Spleen (tissue), 11 donors: ENCODE data around the gene RGS10. TPM values are rescaled to one million over a fixed set of nuclear protein-coding genes. Genes with fewer than 3 reads are reported as not detected.

Experiments used
- DNase-seq: peaks from one replicate; pipeline ENCODE4 v3.0.0-alpha.2; 2020
- H3K27ac ChIP-seq, 8 donors: fragments of 200-600 bp; sonication (generic) in 7 of 8; 1 replicate in 4 of 8; 2 replicates in 4 of 8; pipeline versions ENCODE4 v1.5.0 to v1.8.0; 2016 to 2021; ENCODE audit warnings: inconsistent platforms in 4 of 8, mild to moderate bottlenecking in 4 of 8, moderate library complexity in 1 of 8
- H3K27me3 ChIP-seq, 7 donors: fragments of 200-600 bp; sonication (generic) in 6 of 7; replicated peaks in 1 of 7; 1 replicate in 4 of 7; 2 replicates in 3 of 7; pipeline versions ENCODE4 v1.5.0 to v1.8.0; 2016 to 2021; ENCODE audit warnings: inconsistent platforms in 3 of 7, mild to moderate bottlenecking in 1 of 7
- H3K36me3 ChIP-seq, 6 donors: fragments of 200-600 bp; sonication (generic) in 5 of 6; 1 replicate in 4 of 6; 2 replicates in 2 of 6; pipeline versions ENCODE4 v1.5.0 to v1.8.0; 2016 to 2021; ENCODE audit warnings: inconsistent platforms in 2 of 6
- H3K4me1 ChIP-seq, 6 donors: fragments of 200-600 bp; sonication (generic) in 5 of 6; 1 replicate in 3 of 6; 2 replicates in 3 of 6; pipeline versions ENCODE4 v1.5.0 to v1.8.0; 2016 to 2021; ENCODE audit warnings: inconsistent platforms in 3 of 6
- H3K4me3 ChIP-seq, 8 donors: fragments of 200-600 bp; sonication (generic) in 7 of 8; 1 replicate in 4 of 8; 2 replicates in 4 of 8; pipeline versions ENCODE4 v1.5.0 to v1.8.0; 2016 to 2021; ENCODE audit warnings: inconsistent platforms in 4 of 8, mild to moderate bottlenecking in 4 of 8, moderate library complexity in 2 of 8
- H3K9me3 ChIP-seq, 8 donors: fragments of 200-600 bp; sonication (generic) in 7 of 8; 1 replicate in 4 of 8; 2 replicates in 4 of 8; pipeline versions ENCODE4 v1.5.0 to v1.8.0; 2016 to 2021; ENCODE audit warnings: inconsistent platforms in 4 of 8
- POLR2A ChIP-seq, 3 donors: fragments of 450-650 bp; IDR thresholded peaks; one replicate each; pipeline ENCODE4 v1.5.1; 2017; ENCODE audit warnings: antibody characterized with exemption in 3 of 3, mild to moderate bottlenecking in 1 of 3
- POLR2AphosphoS5 ChIP-seq, 3 donors: sonication (generic); formaldehyde crosslinking; IDR thresholded peaks; one replicate each; pipeline ENCODE4 v1.5.1; 2017; ENCODE audit warnings: antibody characterized with exemption in 3 of 3
- WGBS, 5 donors: extraction: QIAGEN DNeasy Blood & Tissue Kit in 3 of 5; methylation state at CpG; one replicate each; pipeline versions ENCODE4 v1.1.5 to v1.1.7; 2013 to 2018; 5-methylcytosine and 5-hydroxymethylcytosine counted together
- intact Hi-C: fragments of 100-400 bp; cut with DNase I; formaldehyde crosslinking; loops from one replicate; pipeline ENCODE4 v1.15.0; 2023; ENCODE audit warnings: low total_unique reads
- polyA plus RNA-seq, 3 donors: library from polyadenylated mRNA; stranded (reverse); fragments of 200-250 nt; gene quantifications; one replicate each; pipeline ENCODE4 v1.2.1, GENCODE V29; 2013
- total RNA-seq, 7 donors: library from RNA; depleted of rRNA in 3 of 7; stranded (reverse); fragments of >200 nt in 3 of 7; fragmentation: NEBNext Ultra II Directional in 4 of 7; extraction: Animal tissue kit (Norgen Biotek cat#: 25700) in 4 of 7; gene quantifications; one replicate each; pipeline versions ENCODE4 v1.1.0 to v1.2.1, GENCODE V29; 2016 to 2021
- TF ChIP-seq, protein P1 (sequence below), 11 experiments: fragments of 200-600 bp in 7 of 11; fragments of 450-650 bp in 4 of 11; sonication (generic) in 4 of 11; IDR thresholded peaks in 8 of 11; conservative IDR thresholded peaks in 3 of 11; 1 replicate in 7 of 11; 2 replicates in 4 of 11; pipeline versions ENCODE4 v1.4.0 to v1.8.0; 2016 to 2021; ENCODE audit warnings: antibody characterized with exemption in 11 of 11, inconsistent platforms in 4 of 11, mild to moderate bottlenecking in 1 of 11
- donor health status: healthy with polysubstance abuse.
- donor health status: DM: no; HTN: no; CAD: no; lungs with moderate emphysema.
- donor health status: DM: no; HTN: no; CAD: no.
- donor health status: Bipolar disorder and iron deficiency.
- donor health status: healthy.
- donor health status: DM: no; HTN: no; CAD: no.
- donor health status: DM: yes; HTN: yes; CAD: no.

RGS10 gene
- total and polyA plus RNA-seq, 10 donors = 29.1 to 127 (median 49.6) TPM

GRCh38 chr10:119521443-119522204, 20.9 kb downstream of the RGS10 start:
- no peak overlapping the region for H3K27ac ChIP-seq
- TF ChIP-seq POLR2AphosphoS5 (IDR thresholded peaks at IDR 0.05) = no peak
- TF ChIP-seq, protein P1, sequence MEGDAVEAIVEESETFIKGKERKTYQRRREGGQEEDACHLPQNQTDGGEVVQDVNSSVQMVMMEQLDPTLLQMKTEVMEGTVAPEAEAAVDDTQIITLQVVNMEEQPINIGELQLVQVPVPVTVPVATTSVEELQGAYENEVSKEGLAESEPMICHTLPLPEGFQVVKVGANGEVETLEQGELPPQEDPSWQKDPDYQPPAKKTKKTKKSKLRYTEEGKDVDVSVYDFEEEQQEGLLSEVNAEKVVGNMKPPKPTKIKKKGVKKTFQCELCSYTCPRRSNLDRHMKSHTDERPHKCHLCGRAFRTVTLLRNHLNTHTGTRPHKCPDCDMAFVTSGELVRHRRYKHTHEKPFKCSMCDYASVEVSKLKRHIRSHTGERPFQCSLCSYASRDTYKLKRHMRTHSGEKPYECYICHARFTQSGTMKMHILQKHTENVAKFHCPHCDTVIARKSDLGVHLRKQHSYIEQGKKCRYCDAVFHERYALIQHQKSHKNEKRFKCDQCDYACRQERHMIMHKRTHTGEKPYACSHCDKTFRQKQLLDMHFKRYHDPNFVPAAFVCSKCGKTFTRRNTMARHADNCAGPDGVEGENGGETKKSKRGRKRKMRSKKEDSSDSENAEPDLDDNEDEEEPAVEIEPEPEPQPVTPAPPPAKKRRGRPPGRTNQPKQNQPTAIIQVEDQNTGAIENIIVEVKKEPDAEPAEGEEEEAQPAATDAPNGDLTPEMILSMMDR (IDR thresholded peaks at IDR 0.05 in 8 of 11, conservative IDR thresholded peaks at IDR 0.05 in 3 of 11) = no peak
- no peak for TF ChIP-seq POLR2A (IDR thresholded peaks at IDR 0.05)
- H3K9me3 ChIP-seq = no peaks in the 10 kb centered on the region
- peaks cover 14 to 26% (median 23%) of the 10 kb centered on the region in 6 donors for H3K4me1 ChIP-seq
- WGBS, 5 donors = 78 to 86% (median 84%) methylated on average over 6 of the region's 6 CpGs
- peaks cover 0 to 50% (median 18%) of the 10 kb centered on the region in 6 donors for H3K36me3 ChIP-seq
- H3K4me3 ChIP-seq = no peak overlapping the region
- DNase-seq = no peak
- no peaks in the 10 kb centered on the region for H3K27me3 ChIP-seq
- intact Hi-C loops = no loop called here

- no peak for TF ChIP-seq POLR2AphosphoS5 (IDR thresholded peaks at IDR 0.05)
- no peak for TF ChIP-seq POLR2A (IDR thresholded peaks at IDR 0.05)
- TF ChIP-seq, protein P1 (IDR thresholded peaks at IDR 0.05 in 8 of 11, conservative IDR thresholded peaks at IDR 0.05 in 3 of 11) = no peak
- Histone ChIP-seq H3K4me3 (no peak overlapping the region), H3K27ac (no peak overlapping the region), H3K9me3 (no peaks in the 10 kb centered on the region), H3K4me1 (peaks cover 23 to 39% (median 37%) of the 10 kb centered on the region in 6 donors), H3K27me3 (no peaks in the 10 kb centered on the region), H3K36me3 (peaks cover 0 to 42% (median 17%) of the 10 kb centered on the region in 6 donors)
- DNase-seq = peak; percentile 42
- intact Hi-C loops = no loop called here
- 89 to 95% (median 93%) methylated on average over 16 of the region's 16 CpGs for WGBS, 5 donors
Measured at GRCh38 chr10:119520283-119520682, 22.2 kb downstream of the RGS10 start.

- 90 to 96% (median 91%) methylated on average over 10 of the region's 10 CpGs for WGBS, 5 donors
Measured at GRCh38 chr10:119518936-119519335, 23.6 kb downstream of the RGS10 start.

DNA sequence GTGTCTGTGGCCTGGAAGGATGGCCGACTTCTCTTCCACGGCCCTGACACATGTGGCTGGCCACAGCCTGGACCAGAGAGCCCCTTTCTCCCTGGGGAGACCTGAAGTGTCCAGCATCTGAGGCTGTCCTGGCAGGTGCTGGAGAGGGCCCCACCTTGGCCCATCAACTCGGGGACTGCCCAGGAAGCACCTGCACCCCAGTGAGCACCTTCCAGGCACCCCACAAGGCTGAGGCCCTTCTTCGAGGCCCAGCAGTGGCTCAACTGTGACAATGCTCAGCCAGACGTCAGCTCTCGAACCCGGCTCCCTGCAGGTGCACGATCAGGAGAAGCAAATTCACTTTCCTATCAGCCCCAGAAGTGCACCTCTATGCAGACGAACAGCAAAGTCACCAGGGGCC, 24.3 kb downstream of the RGS10 start:
- peak; percentile 78 for DNase-seq
- peaks cover 0 to 41% (median 3%) of the 10 kb centered on the region in 6 donors for H3K36me3 ChIP-seq
- peak overlapping the region; percentile 55 to 86 (median 76) for H3K27ac ChIP-seq
- peaks cover 23 to 40% (median 37%) of the 10 kb centered on the region in 6 donors for H3K4me1 ChIP-seq
- TF ChIP-seq, protein P1 (IDR thresholded peaks at IDR 0.05 in 8 of 11, conservative IDR thresholded peaks at IDR 0.05 in 3 of 11) = no peak
- TF ChIP-seq POLR2A (IDR thresholded peaks at IDR 0.05) = no peak
- TF ChIP-seq POLR2AphosphoS5 (IDR thresholded peaks at IDR 0.05) = no peak
- intact Hi-C loops = no loop called here
- H3K4me3 ChIP-seq = peak overlapping the region in 1 of 8 donors; percentile 46
- no peaks in the 10 kb centered on the region for H3K9me3 ChIP-seq
- H3K27me3 ChIP-seq = no peaks in the 10 kb centered on the region
- WGBS, 5 donors = 49 to 60% (median 59%) methylated on average over 7 to 9 of the region's 9 CpGs

More at GRCh38 chr10:119518936-119519335, 23.6 kb downstream of the RGS10 start:
- intact Hi-C loops = no loop called here
- Histone ChIP-seq H3K36me3 (peaks cover 0 to 41% (median 7%) of the 10 kb centered on the region in 6 donors), H3K27ac (peak overlapping the region in 1 of 8 donors; percentile 86), H3K4me1 (peaks cover 23 to 40% (median 37%) of the 10 kb centered on the region in 6 donors), H3K4me3 (no peak overlapping the region), H3K27me3 (no peaks in the 10 kb centered on the region), H3K9me3 (no peaks in the 10 kb centered on the region)
- DNase-seq = peak; percentile 68
- no peak for TF ChIP-seq POLR2AphosphoS5 (IDR thresholded peaks at IDR 0.05)
- no peak for TF ChIP-seq POLR2A (IDR thresholded peaks at IDR 0.05)
- TF ChIP-seq, protein P1 (IDR thresholded peaks at IDR 0.05 in 8 of 11, conservative IDR thresholded peaks at IDR 0.05 in 3 of 11) = no peak
